ENCODE results near the gene KIF2C. TPM values are rescaled to one million over a fixed set of nuclear protein-coding genes. Genes with fewer than 3 reads are reported as not detected.

The KIF2C gene
- total and polyA plus RNA-seq, 9 of the 15 experiments (the other 6 are each of a cell fraction or from before 2014, with no cell fraction given): 84.9 to 226 (median 169) TPM

GRCh38 chr1:44775930-44776729 lies 36.5 kb downstream of the KIF2C start (continued):
- TF ChIP-seq GTF3C2 (IDR thresholded peaks at IDR 0.05; ENCODE audit: borderline replicate concordance, extremely low read depth, insufficient read length) (no peak), MXI1 (IDR thresholded peaks at IDR 0.05; ENCODE audit: low read depth, low read length) (no peak), NFYB (IDR thresholded peaks at IDR 0.05; ENCODE audit: extremely low read depth, insufficient read length) (no peak), ZBTB8A (IDR thresholded peaks at IDR 0.05; ENCODE audit: partially characterized antibody) (no peak), FOS (IDR thresholded peaks at IDR 0.05; ENCODE audit: extremely low read depth, insufficient read length) (no peak), KHSRP (IDR thresholded peaks at IDR 0.05) (no peak), POLR2AphosphoS5 (IDR thresholded peaks at IDR 0.05; ENCODE audit: control insufficient read depth, insufficient read depth, low read depth, low read length) (no peak), CEBPG (CRISPR knock-in tag; IDR thresholded peaks at IDR 0.05) (peak; percentile 53), CEBPG (tag; conservative IDR thresholded peaks at IDR 0.05 in 1 of 2, IDR thresholded peaks at IDR 0.05 in 1 of 2) (no peak), E2F5 (CRISPR knock-in tag; IDR thresholded peaks at IDR 0.05) (peak; percentile 52; the same call in 1 of the 2 replicates), DDX20 (tag; IDR thresholded peaks at IDR 0.05; ENCODE audit: low read depth) (no peak), ZNF431 (CRISPR knock-in tag; IDR thresholded peaks at IDR 0.05) (no peak), REST (IDR thresholded peaks at IDR 0.05; ENCODE audit: borderline replicate concordance) (no peak), REST (CRISPR knock-in tag; IDR thresholded peaks at IDR 0.05; ENCODE audit: low read depth) (no peak), C11orf30 (IDR thresholded peaks at IDR 0.05; ENCODE audit: low read depth) (no peak)

Measured in K562 (cell line).